ENCODE measurements around the gene WDR81.

Gene WDR81

DNA sequence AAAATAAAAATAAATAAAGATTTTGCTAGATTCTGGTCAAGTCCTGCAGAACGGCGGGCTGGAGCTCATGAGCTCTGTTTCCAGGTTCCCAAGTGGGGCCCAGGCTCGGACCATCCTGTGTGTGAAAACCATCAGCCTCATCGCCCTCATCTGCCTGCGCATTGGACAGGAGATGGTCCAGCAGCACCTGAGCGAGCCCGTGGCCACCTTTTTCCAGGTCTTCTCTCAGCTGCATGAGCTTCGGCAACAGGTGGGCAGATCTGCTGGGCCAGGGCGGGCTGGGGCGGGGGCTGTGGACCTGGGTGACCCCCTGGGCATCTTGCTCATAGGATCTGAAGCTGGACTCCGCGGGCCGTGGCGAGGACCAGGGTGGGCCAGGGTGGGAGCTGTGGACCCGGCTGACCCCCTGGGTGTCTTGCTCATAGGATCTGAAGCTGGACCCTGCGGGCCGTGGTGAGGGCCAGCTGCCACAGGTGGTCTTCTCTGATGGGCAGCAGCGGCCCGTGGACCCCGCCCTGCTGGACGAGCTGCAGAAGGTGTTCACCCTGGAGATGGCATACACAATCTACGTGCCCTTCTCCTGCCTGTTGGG is 7.8 kb downstream of the WDR81 start:
- TF ChIP-seq ESRRG (CRISPR knock-in tag; IDR thresholded peaks at IDR 0.05) (no peak), CSRNP3 (CRISPR knock-in tag; IDR thresholded peaks at IDR 0.05) (no peak), ZNF8 (CRISPR knock-in tag; IDR thresholded peaks at IDR 0.05) (no peak), ARNTL (CRISPR knock-in tag; IDR thresholded peaks at IDR 0.05; ENCODE audit: borderline replicate concordance, low read depth) (no peak)
- TF ChIP-seq, protein P1, sequence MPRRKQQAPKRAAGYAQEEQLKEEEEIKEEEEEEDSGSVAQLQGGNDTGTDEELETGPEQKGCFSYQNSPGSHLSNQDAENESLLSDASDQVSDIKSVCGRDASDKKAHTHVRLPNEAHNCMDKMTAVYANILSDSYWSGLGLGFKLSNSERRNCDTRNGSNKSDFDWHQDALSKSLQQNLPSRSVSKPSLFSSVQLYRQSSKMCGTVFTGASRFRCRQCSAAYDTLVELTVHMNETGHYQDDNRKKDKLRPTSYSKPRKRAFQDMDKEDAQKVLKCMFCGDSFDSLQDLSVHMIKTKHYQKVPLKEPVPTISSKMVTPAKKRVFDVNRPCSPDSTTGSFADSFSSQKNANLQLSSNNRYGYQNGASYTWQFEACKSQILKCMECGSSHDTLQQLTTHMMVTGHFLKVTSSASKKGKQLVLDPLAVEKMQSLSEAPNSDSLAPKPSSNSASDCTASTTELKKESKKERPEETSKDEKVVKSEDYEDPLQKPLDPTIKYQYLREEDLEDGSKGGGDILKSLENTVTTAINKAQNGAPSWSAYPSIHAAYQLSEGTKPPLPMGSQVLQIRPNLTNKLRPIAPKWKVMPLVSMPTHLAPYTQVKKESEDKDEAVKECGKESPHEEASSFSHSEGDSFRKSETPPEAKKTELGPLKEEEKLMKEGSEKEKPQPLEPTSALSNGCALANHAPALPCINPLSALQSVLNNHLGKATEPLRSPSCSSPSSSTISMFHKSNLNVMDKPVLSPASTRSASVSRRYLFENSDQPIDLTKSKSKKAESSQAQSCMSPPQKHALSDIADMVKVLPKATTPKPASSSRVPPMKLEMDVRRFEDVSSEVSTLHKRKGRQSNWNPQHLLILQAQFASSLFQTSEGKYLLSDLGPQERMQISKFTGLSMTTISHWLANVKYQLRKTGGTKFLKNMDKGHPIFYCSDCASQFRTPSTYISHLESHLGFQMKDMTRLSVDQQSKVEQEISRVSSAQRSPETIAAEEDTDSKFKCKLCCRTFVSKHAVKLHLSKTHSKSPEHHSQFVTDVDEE (CRISPR knock-in tag; IDR thresholded peaks at IDR 0.05): no peak
- ATAC-seq: no peak

DNA sequence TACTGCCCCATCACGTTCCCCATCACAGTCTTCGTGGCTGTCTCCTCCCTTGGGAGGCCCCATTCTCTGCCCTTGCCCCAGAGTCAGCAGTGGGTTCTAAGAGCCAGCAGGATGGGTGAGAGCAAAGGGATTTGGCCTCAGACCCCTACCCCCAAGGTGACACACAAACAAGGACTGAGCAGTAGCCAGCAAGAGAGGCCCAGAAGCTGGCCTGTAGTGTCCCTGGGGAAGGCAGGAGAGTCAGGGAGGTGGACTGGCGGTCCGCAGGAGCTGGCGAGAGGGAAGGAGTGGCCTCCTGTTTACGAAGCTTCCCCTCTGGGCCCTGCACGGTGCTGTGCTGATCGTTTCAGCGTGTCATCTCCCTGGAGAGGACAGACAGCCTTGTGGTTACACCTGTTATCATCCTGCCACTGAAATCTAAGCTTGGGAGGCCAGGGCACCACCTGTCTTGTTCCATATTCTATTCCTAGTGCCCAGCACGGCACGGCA is 8.4 kb downstream of the WDR81 start:
- ATAC-seq: no peak
- TF ChIP-seq TCF4 (CRISPR knock-in tag; IDR thresholded peaks at IDR 0.05; ENCODE audit: borderline replicate concordance) (no peak), ESRRG (CRISPR knock-in tag; IDR thresholded peaks at IDR 0.05) (no peak), GLIS3 (CRISPR knock-in tag; IDR thresholded peaks at IDR 0.05) (no peak), TOX (CRISPR knock-in tag; IDR thresholded peaks at IDR 0.05; ENCODE audit: borderline replicate concordance) (no peak), ZFP30 (CRISPR knock-in tag; IDR thresholded peaks at IDR 0.05) (no peak), RARB (CRISPR knock-in tag; IDR thresholded peaks at IDR 0.05) (no peak), PPARA (CRISPR knock-in tag; IDR thresholded peaks at IDR 0.05; ENCODE audit: borderline replicate concordance) (no peak), ZC3H10 (CRISPR knock-in tag; IDR thresholded peaks at IDR 0.05) (no peak), PATZ1 (CRISPR knock-in tag; IDR thresholded peaks at IDR 0.05; ENCODE audit: borderline replicate concordance) (no peak), OSR1 (CRISPR knock-in tag; IDR thresholded peaks at IDR 0.05) (no peak), SNAI2 (CRISPR knock-in tag; IDR thresholded peaks at IDR 0.05) (no peak), ARNTL (CRISPR knock-in tag; IDR thresholded peaks at IDR 0.05; ENCODE audit: borderline replicate concordance, low read depth) (no peak), BACH2 (CRISPR knock-in tag; IDR thresholded peaks at IDR 0.05; ENCODE audit: borderline replicate concordance) (no peak), POU6F1 (CRISPR knock-in tag; IDR thresholded peaks at IDR 0.05; ENCODE audit: borderline replicate concordance, low read depth) (no peak), CSRNP3 (CRISPR knock-in tag; IDR thresholded peaks at IDR 0.05) (no peak), ZFP3 (CRISPR knock-in tag; IDR thresholded peaks at IDR 0.05) (no peak), ZNF70 (CRISPR knock-in tag; IDR thresholded peaks at IDR 0.05) (no peak), ZNF565 (CRISPR knock-in tag; conservative IDR thresholded peaks at IDR 0.05; ENCODE audit: low read depth) (no peak)
- TF ChIP-seq, protein P2, sequence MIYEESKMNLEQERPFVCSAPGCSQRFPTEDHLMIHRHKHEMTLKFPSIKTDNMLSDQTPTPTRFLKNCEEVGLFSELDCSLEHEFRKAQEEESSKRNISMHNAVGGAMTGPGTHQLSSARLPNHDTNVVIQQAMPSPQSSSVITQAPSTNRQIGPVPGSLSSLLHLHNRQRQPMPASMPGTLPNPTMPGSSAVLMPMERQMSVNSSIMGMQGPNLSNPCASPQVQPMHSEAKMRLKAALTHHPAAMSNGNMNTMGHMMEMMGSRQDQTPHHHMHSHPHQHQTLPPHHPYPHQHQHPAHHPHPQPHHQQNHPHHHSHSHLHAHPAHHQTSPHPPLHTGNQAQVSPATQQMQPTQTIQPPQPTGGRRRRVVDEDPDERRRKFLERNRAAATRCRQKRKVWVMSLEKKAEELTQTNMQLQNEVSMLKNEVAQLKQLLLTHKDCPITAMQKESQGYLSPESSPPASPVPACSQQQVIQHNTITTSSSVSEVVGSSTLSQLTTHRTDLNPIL (CRISPR knock-in tag; IDR thresholded peaks at IDR 0.05; ENCODE audit: low read depth): no peak
- TF ChIP-seq, protein P1 (CRISPR knock-in tag; IDR thresholded peaks at IDR 0.05): no peak

All from SK-N-SH treated with all-trans-retinoic acid at 6 μM for 48 hours (cell line).